Endodermal cell (in vitro differentiated cells): ENCODE measurements around the gene NELFA. TPM values are rescaled to one million over a fixed set of nuclear protein-coding genes. Genes with fewer than 3 reads are reported as not detected.

Source experiments
- DNase-seq: peaks from one replicate; pipeline ENCODE4 v3.0.0-alpha.2; 2017
- H3K27ac ChIP-seq: 2 replicates; pipeline ENCODE4 v1.5.1; 2013; ENCODE audit warnings: mild to moderate bottlenecking, low read depth, low read length, moderate library complexity
- H3K27me3 ChIP-seq: 2 replicates; pipeline ENCODE4 v1.6.1; 2013; ENCODE audit warnings: mild to moderate bottlenecking, low read length, moderate library complexity; ENCODE audit not compliant: insufficient read depth, control insufficient read depth, poor library complexity, severe bottlenecking
- H3K36me3 ChIP-seq: 2 replicates; pipeline ENCODE4 v1.7.0; 2013; ENCODE audit warnings: mild to moderate bottlenecking, low read length, moderate library complexity; ENCODE audit not compliant: control insufficient read depth, insufficient read depth
- H3K4me1 ChIP-seq: one replicate; pipeline ENCODE4 v1.7.0; 2013; ENCODE audit warnings: low read length; ENCODE audit not compliant: control insufficient read depth, insufficient read depth
- H3K4me3 ChIP-seq: 2 replicates; pipeline ENCODE4 v1.5.1; 2013; ENCODE audit warnings: mild to moderate bottlenecking, low read length, moderate library complexity
- H3K9ac ChIP-seq: 2 replicates; pipeline ENCODE4 v1.6.1; 2013; ENCODE audit warnings: mild to moderate bottlenecking, low read length, moderate library complexity; ENCODE audit not compliant: poor library complexity, severe bottlenecking; ENCODE audit errors: extremely low read depth
- H3K9me3 ChIP-seq: 2 replicates; pipeline ENCODE4 v1.6.1; 2013; ENCODE audit warnings: mild to moderate bottlenecking, low read length, moderate library complexity; ENCODE audit not compliant: control insufficient read depth
- H3K27ac Mint-ChIP-seq: 2 replicates; pipeline ENCODE4 v1.8.0; 2020; ENCODE audit warnings: mixed read lengths
- H3K27me3 Mint-ChIP-seq: 2 replicates; pipeline ENCODE4 v1.8.0; 2021; ENCODE audit warnings: mild to moderate bottlenecking, mixed read lengths; ENCODE audit not compliant: insufficient read depth
- H3K36me3 Mint-ChIP-seq: 2 replicates; pipeline ENCODE4 v1.8.0; 2020; ENCODE audit warnings: low read depth, mixed read lengths
- H3K4me1 Mint-ChIP-seq: 2 replicates; pipeline ENCODE4 v1.8.0; 2020; ENCODE audit warnings: mixed read lengths
- H3K4me3 Mint-ChIP-seq: 2 replicates; pipeline ENCODE4 v1.8.0; 2020; ENCODE audit warnings: mild to moderate bottlenecking, moderate library complexity, mixed read lengths
- H3K9me3 Mint-ChIP-seq: 2 replicates; pipeline ENCODE4 v1.8.0; 2020; ENCODE audit warnings: mild to moderate bottlenecking, mixed read lengths
- CTCF ChIP-seq: fragments of 200-600 bp; sonication (generic); conservative IDR thresholded peaks from 2 replicates; pipeline ENCODE4 v1.5.0; 2021; ENCODE audit warnings: antibody characterized with exemption, mild to moderate bottlenecking
- WGBS, 2 experiments: methylation state at CpG; one replicate each; pipeline versions ENCODE4 v1.1.5 to v1.1.7; 2013; ENCODE audit warnings: missing lambda C conversion rate in 2 of 2, mixed read lengths in 1 of 2; ENCODE audit not compliant: insufficient coverage in 1 of 2, insufficient read length in 1 of 2; 5-methylcytosine and 5-hydroxymethylcytosine counted together
- total RNA-seq, 2 donors: library from RNA; stranded (reverse); fragmentation: NEBNext Ultra II Directional in 1 of 2; extraction: Animal tissue kit (Norgen Biotek cat#: 25700) in 1 of 2; gene quantifications; 2 replicates in 1 of 2; 3 replicates in 1 of 2; pipeline ENCODE4 v1.2.1, GENCODE V29; 2021

Gene NELFA
- total RNA-seq, 2 donors from 2014 or later: 54.8 to 60.1 TPM

DNA sequence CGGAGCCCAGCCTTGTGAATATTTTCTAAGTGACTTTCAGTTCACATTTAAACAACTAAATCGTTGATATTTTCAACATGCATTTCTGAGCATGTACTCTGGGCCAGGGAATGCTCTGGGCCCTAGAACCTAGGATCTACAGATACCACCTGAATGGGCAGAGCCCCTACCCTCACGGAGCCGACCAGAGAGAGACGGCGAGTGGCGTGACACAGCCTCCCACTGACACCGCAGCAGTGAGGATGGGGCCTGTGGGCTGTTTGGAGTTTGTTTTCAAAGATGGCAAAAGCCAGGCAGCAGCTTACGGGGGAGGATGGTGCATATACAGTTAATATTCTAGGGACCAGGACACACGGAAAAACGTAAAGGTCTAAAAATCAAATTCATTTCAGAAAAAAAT lies 17.7 kb downstream of the NELFA start:
- Mint-ChIP-seq H3K27ac (peak overlapping the region; percentile 40), H3K27me3 (no peaks in the 10 kb centered on the region), H3K9me3 (no peaks in the 10 kb centered on the region), H3K4me1 (no peaks in the 10 kb centered on the region), H3K36me3 (peaks cover 43% of the 10 kb centered on the region), H3K4me3 (no peak overlapping the region)
- no peak overlapping the region for H3K4me3 ChIP-seq
- no peak for DNase-seq
- peaks cover 5% of the 10 kb centered on the region for H3K9me3 ChIP-seq
- no peak overlapping the region for H3K27ac ChIP-seq
- H3K27me3 ChIP-seq: no peaks in the 10 kb centered on the region
- no peak for TF ChIP-seq CTCF
- H3K4me1 ChIP-seq: no peaks in the 10 kb centered on the region
- H3K36me3 ChIP-seq: peaks cover 44% of the 10 kb centered on the region
- H3K9ac ChIP-seq: no peak overlapping the region
- WGBS, 2 experiments: 96 to 98% methylated on average over 5 to 11 of the region's 11 CpGs

GRCh38 chr4:1990676-1991075 lies 18.1 kb downstream of the NELFA start:
- Mint-ChIP-seq H3K4me3 (no peak overlapping the region), H3K27me3 (no peaks in the 10 kb centered on the region), H3K4me1 (no peaks in the 10 kb centered on the region), H3K27ac (no peak overlapping the region), H3K36me3 (peaks cover 39% of the 10 kb centered on the region), H3K9me3 (no peaks in the 10 kb centered on the region)
- no peak for DNase-seq
- Histone ChIP-seq H3K27ac (no peak overlapping the region), H3K36me3 (peaks cover 40% of the 10 kb centered on the region), H3K4me3 (no peak overlapping the region), H3K9me3 (peaks cover 5% of the 10 kb centered on the region), H3K9ac (no peak overlapping the region), H3K4me1 (no peaks in the 10 kb centered on the region), H3K27me3 (no peaks in the 10 kb centered on the region)
- 95 to 98% methylated on average over 4 to 5 of the region's 5 CpGs for WGBS, 2 experiments
- no peak for TF ChIP-seq CTCF

GRCh38 chr4:1990348-1990645 lies 18.5 kb downstream of the NELFA start:
- H3K9ac ChIP-seq: no peak overlapping the region
- Mint-ChIP-seq H3K27ac (no peak overlapping the region), H3K4me3 (no peak overlapping the region), H3K9me3 (no peaks in the 10 kb centered on the region), H3K4me1 (no peaks in the 10 kb centered on the region), H3K27me3 (no peaks in the 10 kb centered on the region), H3K36me3 (peaks cover 36% of the 10 kb centered on the region)
- H3K4me3 ChIP-seq: no peak overlapping the region
- peaks cover 5% of the 10 kb centered on the region for H3K9me3 ChIP-seq
- 96 to 100% methylated on average over 1 to 10 of the region's 10 CpGs for WGBS, 2 experiments
- no peaks in the 10 kb centered on the region for H3K27me3 ChIP-seq
- no peak for DNase-seq
- no peak for TF ChIP-seq CTCF
- H3K27ac ChIP-seq: no peak overlapping the region
- H3K4me1 ChIP-seq: no peaks in the 10 kb centered on the region
- H3K36me3 ChIP-seq: peaks cover 41% of the 10 kb centered on the region
